Spleen (tissue), 7 donors: Measurements from ENCODE around the gene HRH3.

Experiments used
- CTCF ChIP-seq, 11 experiments: fragments of 200-600 bp in 7 of 11; fragments of 450-650 bp in 4 of 11; sonication (generic) in 4 of 11; IDR thresholded peaks in 8 of 11; conservative IDR thresholded peaks in 3 of 11; 1 replicate in 7 of 11; 2 replicates in 4 of 11; pipeline versions ENCODE4 v1.4.0 to v1.8.0; 2016 to 2021; ENCODE audit warnings: antibody characterized with exemption in 11 of 11, inconsistent platforms in 4 of 11, mild to moderate bottlenecking in 1 of 11
- POLR2AphosphoS5 ChIP-seq, 3 donors: sonication (generic); formaldehyde crosslinking; IDR thresholded peaks; one replicate each; pipeline ENCODE4 v1.5.1; 2017; ENCODE audit warnings: antibody characterized with exemption in 3 of 3
- donor health status: DM: no; HTN: no; CAD: no; lungs with moderate emphysema.
- donor health status: DM: no; HTN: no; CAD: no.
- donor health status: DM: no; HTN: no; CAD: no.

GRCh38 chr20:62174021-62174804 lies 45.9 kb downstream of the HRH3 start:
- TF ChIP-seq CTCF (IDR thresholded peaks at IDR 0.05 in 8 of 11, conservative IDR thresholded peaks at IDR 0.05 in 3 of 11) (no peak), POLR2AphosphoS5 (IDR thresholded peaks at IDR 0.05) (no peak)
